ENCODE data around the gene NOTCH3. TPM values are rescaled to one million over a fixed set of nuclear protein-coding genes. Genes with fewer than 3 reads are reported as not detected.

NOTCH3 gene
- 10 to 100 TPM; 34.7 to 46.2 TPM for polyA plus RNA-seq

DNA sequence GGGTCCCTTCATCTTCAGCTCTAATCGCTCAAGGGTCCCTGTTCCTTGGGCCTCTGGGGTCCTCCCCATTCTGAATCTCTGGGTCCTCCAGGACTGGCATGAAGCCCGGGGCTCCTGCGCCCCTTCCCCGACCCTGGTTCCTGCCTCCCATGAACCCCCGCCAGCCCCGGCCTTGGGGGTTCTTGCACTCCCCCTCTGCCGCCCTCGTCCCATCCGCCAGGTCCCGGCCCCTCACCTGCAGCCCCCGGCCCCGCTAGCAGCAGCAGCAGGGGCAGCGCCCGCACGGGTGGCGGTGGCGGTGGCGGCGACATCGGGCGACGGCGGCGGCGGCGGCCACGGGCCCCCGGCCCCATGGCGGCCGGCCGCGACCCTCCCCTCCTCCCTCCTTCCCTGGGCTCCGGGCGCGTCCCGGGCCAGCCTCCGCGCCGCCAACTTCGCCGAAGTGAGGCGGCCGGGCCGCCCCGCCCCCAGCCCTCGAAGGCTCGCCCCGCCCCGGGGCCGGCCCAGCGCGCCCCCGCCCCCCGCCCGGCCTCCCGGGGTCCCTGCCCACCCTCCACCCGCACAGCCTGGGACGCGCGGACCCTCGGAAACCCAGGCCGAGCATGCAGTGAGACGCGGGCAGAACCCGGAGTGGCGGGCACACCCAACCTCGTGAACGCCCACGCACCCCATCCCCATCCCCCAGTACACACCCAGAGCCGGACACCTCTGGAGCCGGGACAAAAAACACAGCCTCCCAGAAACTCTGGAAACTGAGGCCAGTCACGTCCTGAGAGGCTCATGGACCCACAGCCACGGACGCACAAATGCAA is at the start of gene NOTCH3:
Gene NOTCH3 (minus strand): TSS at position 443 of the 812 bp plus-strand sequence. CDS start 90 bp downstream, at position 353.
- Histone ChIP-seq H3K4me1 (ENCODE audit: control insufficient read depth in 2 of 2, insufficient read depth in 2 of 2, low read length in 1 of 2) (peaks cover 0 to 16% of the 10 kb centered on the region in 2 donors), H3K27ac (ENCODE audit: low read depth in 2 of 2, low read length in 1 of 2) (peak within 1 kb of the TSS; percentile 92 to 97), H3K9me3 (ENCODE audit: control insufficient read depth in 2 of 2, insufficient read depth in 1 of 2, low read depth in 1 of 2, low read length in 1 of 2) (peaks cover 0 to 2% of the 10 kb centered on the region in 2 donors), H3K4me3 (ENCODE audit: low read depth in 1 of 2, low read length in 2 of 2) (peak within 1 kb of the TSS; percentile 76), H3K36me3 (ENCODE audit: control insufficient read depth in 2 of 2, insufficient read depth in 2 of 2, low read length in 1 of 2) (peaks cover 0 to 11% of the 10 kb centered on the region in 2 donors), H3K27me3 (ENCODE audit: control insufficient read depth in 1 of 2, insufficient read depth in 2 of 2, low read length in 2 of 2) (no peaks in the 10 kb centered on the region)
- WGBS, 2 donors: 3% methylated on average over 42 to 74 of the region's 74 CpGs

DNA sequence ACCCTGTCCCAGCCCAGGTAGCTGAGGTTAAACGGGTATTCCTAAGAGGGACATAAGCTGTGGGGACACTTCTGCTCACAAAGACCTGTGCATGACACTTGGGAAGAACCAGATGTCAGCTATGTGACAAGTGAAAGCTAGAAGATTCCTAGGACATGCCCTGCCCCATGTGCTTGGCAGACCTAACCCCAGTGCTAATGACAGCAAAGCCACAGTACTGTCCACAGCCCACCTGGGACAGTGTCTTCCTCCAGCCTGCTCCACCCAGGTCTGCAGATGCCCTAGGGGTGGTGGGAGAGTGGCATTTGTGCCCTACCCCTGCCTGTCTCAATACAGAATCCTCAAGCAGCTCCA is 49.8 kb upstream of the NOTCH3 start:
- Histone ChIP-seq H3K27ac (ENCODE audit: low read depth in 2 of 2, low read length in 1 of 2) (peak overlapping the region; percentile 83 to 90), H3K4me3 (ENCODE audit: low read depth in 1 of 2, low read length in 2 of 2) (no peak overlapping the region), H3K27me3 (ENCODE audit: control insufficient read depth in 1 of 2, insufficient read depth in 2 of 2, low read length in 2 of 2) (no peaks in the 10 kb centered on the region), H3K9me3 (ENCODE audit: control insufficient read depth in 2 of 2, insufficient read depth in 1 of 2, low read depth in 1 of 2, low read length in 1 of 2) (peaks cover 0 to 2% of the 10 kb centered on the region in 2 donors), H3K36me3 (ENCODE audit: control insufficient read depth in 2 of 2, insufficient read depth in 2 of 2, low read length in 1 of 2) (peaks cover 24 to 59% of the 10 kb centered on the region in 2 donors), H3K4me1 (ENCODE audit: control insufficient read depth in 2 of 2, insufficient read depth in 2 of 2, low read length in 1 of 2) (peaks cover 9 to 38% of the 10 kb centered on the region in 2 donors)
- WGBS, 2 donors: 37 to 52% methylated on average over 1 of the region's 1 CpG

DNA sequence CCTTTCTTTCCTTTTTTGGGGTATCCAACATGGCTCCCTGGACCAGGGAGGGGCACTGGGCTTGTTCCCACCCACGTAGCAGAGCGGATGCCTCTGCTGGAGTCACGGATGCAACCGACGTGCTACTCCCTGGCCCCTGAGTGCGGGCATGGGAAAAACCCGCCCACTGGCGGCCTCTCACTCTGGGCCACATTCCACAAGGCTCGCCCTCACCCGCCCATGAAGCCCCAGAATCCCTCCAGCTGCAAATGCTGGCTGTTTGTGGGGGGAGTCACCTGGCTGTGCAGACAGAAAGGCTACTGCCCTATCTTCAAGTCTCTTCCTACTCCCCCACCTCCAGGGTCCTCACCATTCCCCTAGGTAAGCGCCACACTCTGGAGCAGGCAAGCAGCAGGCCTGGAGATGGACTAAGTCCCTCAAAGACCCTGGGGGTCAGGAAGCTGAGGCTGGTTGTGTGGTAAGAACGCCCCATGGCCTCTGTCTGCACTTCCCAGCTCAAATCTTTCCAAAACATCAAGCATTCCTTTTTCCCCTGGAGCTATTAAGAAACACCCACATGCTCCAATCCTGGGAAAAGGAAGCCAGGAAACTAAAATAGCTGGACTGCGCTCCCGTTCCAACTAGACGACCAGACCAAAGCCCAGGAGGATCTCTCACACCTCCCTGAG is 49.3 kb upstream of the NOTCH3 start:
- 24 to 40% methylated on average over 15 of the region's 15 CpGs for WGBS, 2 donors
- H3K36me3 ChIP-seq (ENCODE audit: control insufficient read depth in 2 of 2, insufficient read depth in 2 of 2, low read length in 1 of 2): peaks cover 19 to 59% of the 10 kb centered on the region in 2 donors
- no peak overlapping the region for H3K4me3 ChIP-seq (ENCODE audit: low read depth in 1 of 2, low read length in 2 of 2)
- H3K4me1 ChIP-seq (ENCODE audit: control insufficient read depth in 2 of 2, insufficient read depth in 2 of 2, low read length in 1 of 2): peaks cover 9 to 40% of the 10 kb centered on the region in 2 donors
- no peaks in the 10 kb centered on the region for H3K27me3 ChIP-seq (ENCODE audit: control insufficient read depth in 1 of 2, insufficient read depth in 2 of 2, low read length in 2 of 2)
- peaks cover 0 to 2% of the 10 kb centered on the region in 2 donors for H3K9me3 ChIP-seq (ENCODE audit: control insufficient read depth in 2 of 2, insufficient read depth in 1 of 2, low read depth in 1 of 2, low read length in 1 of 2)
- H3K27ac ChIP-seq (ENCODE audit: low read depth in 2 of 2, low read length in 1 of 2): peak overlapping the region; percentile 83 to 90

DNA sequence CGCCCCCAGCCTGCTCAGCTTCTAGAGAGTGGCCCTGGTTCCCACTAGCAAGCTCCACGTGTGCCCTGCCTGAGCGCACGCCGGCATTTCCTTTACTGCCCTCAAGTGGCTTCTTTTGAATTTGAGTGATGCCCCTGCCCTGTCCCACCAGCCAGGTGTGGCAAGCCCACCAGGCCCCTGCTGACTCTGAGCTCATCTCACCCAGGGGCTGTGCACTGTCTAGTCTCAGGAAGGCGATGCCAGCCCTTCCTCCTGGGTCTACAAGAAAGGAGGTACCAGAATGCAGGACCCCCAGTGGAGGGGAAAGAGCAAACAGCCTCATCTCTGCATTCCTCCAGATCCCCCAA is 48.7 kb upstream of the NOTCH3 start:
- Histone ChIP-seq H3K36me3 (ENCODE audit: control insufficient read depth in 2 of 2, insufficient read depth in 2 of 2, low read length in 1 of 2) (peaks cover 14 to 58% of the 10 kb centered on the region in 2 donors), H3K27me3 (ENCODE audit: control insufficient read depth in 1 of 2, insufficient read depth in 2 of 2, low read length in 2 of 2) (no peaks in the 10 kb centered on the region), H3K9me3 (ENCODE audit: control insufficient read depth in 2 of 2, insufficient read depth in 1 of 2, low read depth in 1 of 2, low read length in 1 of 2) (peaks cover 0 to 2% of the 10 kb centered on the region in 2 donors), H3K27ac (ENCODE audit: low read depth in 2 of 2, low read length in 1 of 2) (peak overlapping the region; percentile 80 to 90), H3K4me1 (ENCODE audit: control insufficient read depth in 2 of 2, insufficient read depth in 2 of 2, low read length in 1 of 2) (peaks cover 9 to 40% of the 10 kb centered on the region in 2 donors), H3K4me3 (ENCODE audit: low read depth in 1 of 2, low read length in 2 of 2) (no peak overlapping the region)
- 60 to 81% methylated on average over 6 of the region's 6 CpGs for WGBS, 2 donors

DNA sequence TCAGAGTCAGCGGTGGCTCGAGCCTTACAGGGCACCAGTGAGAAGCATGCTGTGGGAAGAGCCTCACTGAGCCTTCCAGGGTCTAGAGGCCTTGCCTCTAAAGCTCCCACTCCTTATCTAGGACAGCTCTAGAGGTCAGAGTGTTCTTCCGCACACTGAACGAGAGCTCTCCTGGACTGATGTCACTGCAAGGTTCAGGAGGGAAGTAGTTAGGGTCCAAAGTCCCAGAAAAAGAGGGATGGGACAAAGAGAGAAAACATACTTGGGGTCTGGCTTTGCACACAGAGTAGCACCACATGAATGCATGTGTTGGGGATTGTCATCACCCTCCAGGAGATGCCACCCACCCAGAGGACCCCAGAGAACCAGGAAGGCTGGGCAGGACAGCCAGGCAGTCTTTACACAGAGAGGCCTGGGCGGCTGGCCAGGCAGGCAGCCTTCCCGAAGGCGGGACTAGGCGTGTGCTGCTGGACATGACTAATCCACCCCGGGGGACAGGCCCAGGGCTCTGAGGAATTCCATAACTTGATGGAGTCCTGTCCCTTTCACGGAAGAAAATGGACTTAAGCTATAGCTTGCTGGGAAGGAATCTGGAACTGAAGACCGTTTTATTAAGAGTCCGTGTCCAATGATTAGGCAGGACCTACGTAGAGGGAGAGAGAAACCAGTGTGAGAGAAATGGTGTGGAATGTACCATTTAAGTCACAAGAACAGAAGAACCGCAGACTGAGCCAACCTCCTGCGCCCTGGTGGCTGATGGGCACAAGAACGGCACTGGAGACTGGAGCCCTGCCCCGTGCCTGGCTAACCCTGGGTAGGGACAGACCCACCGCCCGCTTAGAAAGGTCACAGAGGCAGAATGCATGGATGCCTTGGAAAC is 48.1 kb upstream of the NOTCH3 start:
- WGBS, 2 donors: 45 to 49% methylated on average over 19 of the region's 19 CpGs
- Histone ChIP-seq H3K4me3 (ENCODE audit: low read depth in 1 of 2, low read length in 2 of 2) (no peak overlapping the region), H3K27me3 (ENCODE audit: control insufficient read depth in 1 of 2, insufficient read depth in 2 of 2, low read length in 2 of 2) (no peaks in the 10 kb centered on the region), H3K9me3 (ENCODE audit: control insufficient read depth in 2 of 2, insufficient read depth in 1 of 2, low read depth in 1 of 2, low read length in 1 of 2) (peaks cover 0 to 2% of the 10 kb centered on the region in 2 donors), H3K4me1 (ENCODE audit: control insufficient read depth in 2 of 2, insufficient read depth in 2 of 2, low read length in 1 of 2) (peaks cover 9 to 40% of the 10 kb centered on the region in 2 donors), H3K36me3 (ENCODE audit: control insufficient read depth in 2 of 2, insufficient read depth in 2 of 2, low read length in 1 of 2) (peaks cover 8 to 57% of the 10 kb centered on the region in 2 donors), H3K27ac (ENCODE audit: low read depth in 2 of 2, low read length in 1 of 2) (peak overlapping the region; percentile 80 to 90)

DNA sequence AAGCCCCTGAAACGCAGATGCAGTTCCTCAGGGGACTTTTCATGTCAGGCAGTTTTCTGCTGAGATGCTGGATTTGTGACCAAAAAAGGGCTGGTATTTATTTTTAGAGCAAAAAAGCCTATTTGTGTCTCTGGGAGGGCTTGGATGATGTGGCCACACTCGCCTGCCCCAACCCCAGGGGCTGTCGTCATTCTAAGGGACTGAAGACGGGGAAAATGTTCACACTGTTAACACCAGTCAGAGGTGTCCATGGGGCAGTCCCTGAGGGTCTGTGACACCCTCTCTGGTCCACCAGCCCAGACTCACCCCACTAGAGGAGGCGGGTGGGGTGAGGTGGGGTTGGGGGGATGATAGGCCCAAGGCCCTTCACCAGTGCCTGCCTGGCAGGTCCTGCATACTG is 47.3 kb upstream of the NOTCH3 start:
- no peak overlapping the region for H3K4me3 ChIP-seq (ENCODE audit: low read depth in 1 of 2, low read length in 2 of 2)
- peaks cover 0 to 2% of the 10 kb centered on the region in 2 donors for H3K9me3 ChIP-seq (ENCODE audit: control insufficient read depth in 2 of 2, insufficient read depth in 1 of 2, low read depth in 1 of 2, low read length in 1 of 2)
- WGBS, 2 donors: 72 to 73% methylated on average over 5 of the region's 5 CpGs
- H3K4me1 ChIP-seq (ENCODE audit: control insufficient read depth in 2 of 2, insufficient read depth in 2 of 2, low read length in 1 of 2): peaks cover 9 to 37% of the 10 kb centered on the region in 2 donors
- peaks cover 5 to 55% of the 10 kb centered on the region in 2 donors for H3K36me3 ChIP-seq (ENCODE audit: control insufficient read depth in 2 of 2, insufficient read depth in 2 of 2, low read length in 1 of 2)
- peak overlapping the region; percentile 80 to 90 for H3K27ac ChIP-seq (ENCODE audit: low read depth in 2 of 2, low read length in 1 of 2)
- no peaks in the 10 kb centered on the region for H3K27me3 ChIP-seq (ENCODE audit: control insufficient read depth in 1 of 2, insufficient read depth in 2 of 2, low read length in 2 of 2)

DNA sequence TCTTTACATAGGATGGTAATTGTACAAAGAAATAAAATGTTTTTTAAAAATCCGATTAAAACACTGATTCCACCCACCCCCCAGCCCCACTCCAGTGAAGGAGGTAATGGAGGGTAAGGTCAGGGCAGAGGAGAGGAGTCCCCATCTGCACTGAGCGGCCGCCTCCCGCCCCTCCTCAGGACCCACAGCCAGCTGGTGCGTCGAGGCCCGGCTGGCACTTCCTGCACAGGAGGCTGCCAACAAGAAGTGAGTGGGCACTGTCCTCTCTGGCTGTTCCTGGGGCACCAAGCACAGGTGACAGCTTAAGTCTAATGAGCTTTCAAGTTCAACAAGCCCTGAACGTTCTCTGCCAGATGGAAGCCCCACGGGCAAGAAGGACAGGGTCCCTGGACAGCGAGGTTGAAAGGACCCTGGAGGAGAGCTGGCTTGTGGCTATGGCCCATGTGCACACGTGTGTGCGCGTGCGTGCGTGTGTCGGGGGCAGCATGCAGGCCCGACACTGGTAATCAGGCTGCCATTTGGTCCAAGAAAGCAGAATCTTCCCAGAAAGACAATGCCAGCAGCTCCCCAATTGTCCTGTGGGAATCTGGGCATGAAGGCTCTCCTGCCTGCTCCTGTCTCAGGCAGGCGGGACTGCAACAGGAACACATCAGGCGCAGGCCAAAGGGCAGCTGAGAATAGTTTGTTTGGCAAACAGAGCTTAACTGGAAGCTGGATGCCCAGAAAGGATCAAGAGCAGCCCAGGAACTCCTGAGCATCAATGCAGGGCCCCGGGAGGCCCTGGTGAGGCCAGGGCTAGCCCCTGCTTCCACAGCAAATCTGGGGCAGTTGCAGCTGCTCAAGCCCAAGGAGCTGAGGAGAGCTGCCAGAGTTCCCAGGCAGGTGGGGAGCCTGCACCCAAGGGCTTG is 46.6 kb upstream of the NOTCH3 start:
- Histone ChIP-seq H3K36me3 (ENCODE audit: control insufficient read depth in 2 of 2, insufficient read depth in 2 of 2, low read length in 1 of 2) (peaks cover 8 to 54% of the 10 kb centered on the region in 2 donors), H3K4me3 (ENCODE audit: low read depth in 1 of 2, low read length in 2 of 2) (no peak overlapping the region)

DNA sequence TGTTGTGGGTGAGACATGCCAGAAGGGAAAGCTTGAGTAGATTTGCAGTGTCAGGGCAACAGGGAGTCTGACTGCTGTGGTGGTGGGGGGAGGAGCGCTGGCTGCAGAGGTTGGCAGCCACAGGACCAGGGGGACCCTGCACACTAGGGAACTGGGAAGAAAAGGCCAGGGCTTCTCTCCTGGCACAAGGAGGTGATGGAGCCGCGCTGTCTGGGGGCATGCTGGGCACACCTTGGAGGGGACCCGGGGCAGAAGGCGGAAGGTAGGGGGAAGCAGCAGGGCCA is 45.3 kb upstream of the NOTCH3 start:
- Histone ChIP-seq H3K36me3 (ENCODE audit: control insufficient read depth in 2 of 2, insufficient read depth in 2 of 2, low read length in 1 of 2) (peaks cover 8 to 58% of the 10 kb centered on the region in 2 donors), H3K27me3 (ENCODE audit: control insufficient read depth in 1 of 2, insufficient read depth in 2 of 2, low read length in 2 of 2) (no peaks in the 10 kb centered on the region), H3K4me1 (ENCODE audit: control insufficient read depth in 2 of 2, insufficient read depth in 2 of 2, low read length in 1 of 2) (peaks cover 9 to 32% of the 10 kb centered on the region in 2 donors), H3K27ac (ENCODE audit: low read depth in 2 of 2, low read length in 1 of 2) (no peak overlapping the region), H3K9me3 (ENCODE audit: control insufficient read depth in 2 of 2, insufficient read depth in 1 of 2, low read depth in 1 of 2, low read length in 1 of 2) (peaks cover 0 to 2% of the 10 kb centered on the region in 2 donors), H3K4me3 (ENCODE audit: low read depth in 1 of 2, low read length in 2 of 2) (no peak overlapping the region)
- 92 to 94% methylated on average over 5 of the region's 5 CpGs for WGBS, 2 donors

More for the DNA sequence above, 46.6 kb upstream of the NOTCH3 start:
- Histone ChIP-seq H3K27ac (ENCODE audit: low read depth in 2 of 2, low read length in 1 of 2) (peak overlapping the region; percentile 49 to 66), H3K27me3 (ENCODE audit: control insufficient read depth in 1 of 2, insufficient read depth in 2 of 2, low read length in 2 of 2) (no peaks in the 10 kb centered on the region), H3K9me3 (ENCODE audit: control insufficient read depth in 2 of 2, insufficient read depth in 1 of 2, low read depth in 1 of 2, low read length in 1 of 2) (peaks cover 0 to 2% of the 10 kb centered on the region in 2 donors), H3K4me1 (ENCODE audit: control insufficient read depth in 2 of 2, insufficient read depth in 2 of 2, low read length in 1 of 2) (peaks cover 9 to 35% of the 10 kb centered on the region in 2 donors)
- WGBS, 2 donors: 70 to 74% methylated on average over 20 of the region's 20 CpGs

Measured in esophagus (tissue), 2 donors.